Parathyroid adenoma (tissue), 2 donors: ENCODE results near the gene FGD3.

Experiments used
- H2AFZ ChIP-seq: fragments of 300-600 bp; sonication (generic); one replicate; pipeline ENCODE4 v1.7.0; 2017; ENCODE audit warnings: antibody characterized with exemption, mild to moderate bottlenecking
- H3K27ac ChIP-seq: fragments of 300-600 bp; sonication (generic); one replicate; pipeline ENCODE4 v1.7.0; 2017
- H3K27me3 ChIP-seq: fragments of 300-600 bp; sonication (generic); one replicate; pipeline ENCODE4 v1.7.0; 2017; ENCODE audit warnings: low read length; ENCODE audit not compliant: control insufficient read depth, insufficient read depth
- H3K36me3 ChIP-seq: fragments of 300-600 bp; sonication (generic); one replicate; pipeline ENCODE4 v1.7.0; 2017; ENCODE audit warnings: low read length; ENCODE audit not compliant: control insufficient read depth, insufficient read depth
- H3K4me1 ChIP-seq: fragments of 300-600 bp; sonication (generic); one replicate; pipeline ENCODE4 v1.7.0; 2017; ENCODE audit warnings: control low read depth
- H3K4me2 ChIP-seq: fragments of 300-600 bp; sonication (generic); one replicate; pipeline ENCODE4 v1.7.0; 2017; ENCODE audit warnings: low read length
- H3K4me3 ChIP-seq: fragments of 300-600 bp; sonication (generic); one replicate; pipeline ENCODE4 v1.7.0; 2017; ENCODE audit warnings: low read depth, low read length
- H3K79me2 ChIP-seq: fragments of 300-600 bp; sonication (generic); one replicate; pipeline ENCODE4 v1.7.0; 2017; ENCODE audit warnings: control low read depth
- H3K9ac ChIP-seq: fragments of 300-600 bp; sonication (generic); one replicate; pipeline ENCODE4 v1.7.0; 2017; ENCODE audit warnings: mild to moderate bottlenecking
- H3K9me3 ChIP-seq: fragments of 300-600 bp; sonication (generic); one replicate; pipeline ENCODE4 v1.7.0; 2017; ENCODE audit warnings: low read length; ENCODE audit not compliant: control insufficient read depth
- CTCF ChIP-seq: fragments of 300-600 bp; sonication (generic); IDR thresholded peaks from one replicate; pipeline ENCODE4 v1.7.0; 2017; ENCODE audit warnings: antibody characterized with exemption, mild to moderate bottlenecking
- donor health status: primary hyperparathyroidism.

Gene FGD3

DNA sequence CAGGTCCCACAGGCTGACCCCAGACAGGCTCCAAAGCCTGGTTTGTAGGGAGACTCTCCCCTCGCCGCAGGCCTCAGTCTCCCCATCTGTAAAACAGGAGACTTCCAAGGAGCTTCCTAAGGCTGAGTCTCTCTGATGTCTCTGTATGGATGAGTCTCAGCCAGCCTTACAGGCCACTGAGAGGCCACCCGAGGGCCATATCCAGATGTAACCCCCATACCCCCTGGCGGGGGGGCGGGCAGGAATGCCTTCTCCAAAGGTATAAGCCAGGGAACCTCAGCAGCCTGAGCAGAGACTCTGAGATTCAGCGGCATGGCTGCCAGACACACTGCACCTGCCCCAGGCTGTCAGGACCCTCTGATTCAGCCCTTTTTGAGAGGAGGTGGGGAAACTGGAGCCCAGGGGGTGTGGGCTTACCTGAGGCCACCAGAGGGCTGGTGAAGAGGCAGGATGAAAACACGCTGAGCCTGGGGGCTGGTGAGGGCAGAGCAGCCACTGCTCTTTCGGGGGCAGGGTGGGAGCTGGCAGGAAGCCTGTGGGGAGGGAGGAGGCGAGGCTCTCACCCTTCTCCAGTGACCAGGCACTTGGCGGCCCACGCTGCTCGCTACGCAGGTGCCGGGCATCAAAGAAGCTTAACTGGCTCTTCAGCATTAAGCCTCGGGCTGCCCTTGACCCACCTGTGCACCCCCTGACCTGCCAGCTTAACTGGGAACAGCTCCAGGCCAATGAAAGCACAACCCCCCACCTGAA is 105.6 kb downstream of the FGD3 start:
- no peak overlapping the region for H3K4me2 ChIP-seq
- H3K79me2 ChIP-seq = no peaks in the 10 kb centered on the region
- no peaks in the 10 kb centered on the region for H3K4me1 ChIP-seq
- no peak overlapping the region for H3K9ac ChIP-seq
- no peak for TF ChIP-seq CTCF
- H3K4me3 ChIP-seq = no peak overlapping the region
- no peaks in the 10 kb centered on the region for H3K9me3 ChIP-seq
- no peaks in the 10 kb centered on the region for H3K36me3 ChIP-seq
- H3K27me3 ChIP-seq = no peaks in the 10 kb centered on the region
- no peak overlapping the region for H2AFZ ChIP-seq
- no peak overlapping the region for H3K27ac ChIP-seq

DNA sequence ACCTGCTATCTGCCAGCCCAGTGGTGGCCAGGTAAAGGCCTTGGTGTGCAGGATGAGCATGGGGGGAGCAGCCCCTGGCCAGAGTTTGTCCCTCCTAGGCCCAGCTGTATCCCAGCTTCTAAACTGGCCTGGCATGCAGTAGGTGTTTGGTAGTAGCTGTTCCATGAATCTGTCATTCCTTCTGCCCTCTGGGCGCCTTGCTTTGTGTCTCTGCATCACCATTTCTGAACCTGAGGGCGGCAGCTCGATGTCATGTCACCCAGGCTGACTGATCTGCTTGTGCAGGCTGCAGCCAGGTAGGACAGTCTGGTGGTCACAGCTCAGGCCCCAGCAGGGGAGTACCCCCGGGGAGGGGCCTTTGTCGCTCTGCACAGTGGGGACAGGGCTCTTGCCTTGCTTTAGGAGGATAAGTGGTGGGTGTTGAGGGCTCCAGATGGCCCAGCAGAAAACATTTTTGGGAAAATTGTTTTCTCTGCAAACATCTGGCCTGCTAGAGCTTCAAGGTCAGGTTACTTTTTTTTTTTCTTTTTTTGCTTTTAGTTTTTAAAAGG is 106.5 kb downstream of the FGD3 start:
- no peak overlapping the region for H2AFZ ChIP-seq
- no peaks in the 10 kb centered on the region for H3K36me3 ChIP-seq
- no peaks in the 10 kb centered on the region for H3K4me1 ChIP-seq
- H3K9ac ChIP-seq = no peak overlapping the region
- no peaks in the 10 kb centered on the region for H3K79me2 ChIP-seq
- no peak overlapping the region for H3K27ac ChIP-seq
- no peaks in the 10 kb centered on the region for H3K27me3 ChIP-seq
- H3K9me3 ChIP-seq = no peaks in the 10 kb centered on the region
- TF ChIP-seq CTCF = no peak
- no peak overlapping the region for H3K4me3 ChIP-seq
- no peak overlapping the region for H3K4me2 ChIP-seq

DNA sequence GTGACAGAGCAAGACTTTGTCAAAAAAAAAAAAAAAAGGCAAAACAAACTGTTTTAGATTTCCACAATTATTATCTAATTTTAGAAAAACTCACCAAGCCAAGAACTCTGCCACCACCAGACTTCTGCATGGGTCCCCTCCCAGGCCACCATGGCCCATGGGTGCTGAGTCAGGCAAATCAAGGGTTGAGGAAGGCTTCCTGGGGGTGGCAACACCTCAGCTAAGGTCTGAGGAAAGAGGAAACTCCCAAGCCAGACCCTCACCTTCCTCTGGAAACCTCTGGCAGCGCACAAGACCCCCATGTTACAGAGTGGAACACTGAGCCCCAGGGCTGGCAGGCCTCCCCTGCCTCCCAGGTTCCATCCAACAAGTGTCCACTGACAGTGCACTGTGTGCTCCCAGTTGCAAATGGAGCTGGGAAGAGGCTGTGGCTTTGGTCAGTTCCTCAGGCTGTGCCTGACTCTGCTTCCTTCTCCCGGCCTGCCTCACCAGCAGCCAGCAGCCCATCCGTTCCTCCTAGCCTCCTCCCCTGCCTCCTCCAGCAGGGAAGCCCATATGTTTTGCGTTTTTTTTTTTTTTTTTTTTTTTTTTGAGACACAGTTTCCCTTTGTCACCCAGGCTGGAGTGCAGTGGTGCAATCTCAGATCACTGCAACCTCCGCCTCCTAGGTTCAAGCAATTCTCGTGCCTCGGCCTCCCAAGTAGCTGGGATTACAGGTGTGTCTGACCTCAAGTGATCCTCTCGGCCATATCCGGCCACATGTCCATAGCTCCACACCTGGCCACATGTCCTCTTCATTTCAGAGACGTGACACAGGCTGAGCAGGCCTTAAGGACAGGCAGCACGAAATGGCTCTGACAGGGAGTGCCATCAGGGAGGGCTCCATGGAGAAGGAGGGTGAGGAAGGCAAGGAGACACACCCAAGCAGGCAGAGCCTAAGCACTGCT is 107.7 kb downstream of the FGD3 start:
- no peak overlapping the region for H2AFZ ChIP-seq
- H3K27ac ChIP-seq = no peak overlapping the region
- no peaks in the 10 kb centered on the region for H3K9me3 ChIP-seq

DNA sequence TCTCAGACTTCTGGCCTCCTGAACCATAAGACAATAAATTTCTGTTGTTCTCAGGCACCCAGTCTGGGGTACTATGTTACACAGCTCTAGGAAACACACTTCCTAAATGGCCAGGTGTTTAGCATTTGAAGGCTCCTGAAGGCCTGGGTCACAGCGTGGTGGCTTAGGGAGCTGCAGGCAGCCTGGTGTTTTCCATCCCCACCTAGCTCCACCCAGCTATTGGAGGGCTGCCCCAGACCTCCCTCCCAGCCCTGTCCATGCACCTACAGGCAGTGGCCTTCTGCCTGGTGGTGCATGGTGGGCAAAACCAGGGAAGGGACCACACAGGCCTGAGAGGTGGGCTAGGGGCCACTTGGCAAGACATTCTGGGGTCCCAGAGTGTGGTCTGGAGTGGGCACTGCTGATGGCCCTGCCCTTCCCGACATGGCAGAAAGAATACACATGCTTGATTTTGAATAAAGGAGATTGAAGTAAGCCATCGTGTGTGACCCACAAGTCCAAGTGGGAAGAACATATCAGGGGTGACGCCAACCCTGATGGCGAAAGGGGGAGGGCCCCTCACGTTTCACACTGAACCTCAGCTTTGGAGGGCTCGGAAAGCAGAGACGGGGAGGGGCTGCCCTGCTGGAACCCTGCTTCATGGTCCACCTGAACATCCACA is 109.8 kb downstream of the FGD3 start:
- no peak overlapping the region for H3K9ac ChIP-seq
- no peaks in the 10 kb centered on the region for H3K27me3 ChIP-seq
- H3K9me3 ChIP-seq = no peaks in the 10 kb centered on the region
- H2AFZ ChIP-seq = no peak overlapping the region
- H3K4me2 ChIP-seq = no peak overlapping the region
- no peak for TF ChIP-seq CTCF
- no peaks in the 10 kb centered on the region for H3K4me1 ChIP-seq
- H3K4me3 ChIP-seq = no peak overlapping the region
- no peaks in the 10 kb centered on the region for H3K36me3 ChIP-seq
- no peaks in the 10 kb centered on the region for H3K79me2 ChIP-seq
- H3K27ac ChIP-seq = no peak overlapping the region

More for the DNA sequence above, 107.7 kb downstream of the FGD3 start:
- H3K4me1 ChIP-seq = no peaks in the 10 kb centered on the region
- no peak overlapping the region for H3K4me2 ChIP-seq
- TF ChIP-seq CTCF = no peak
- no peaks in the 10 kb centered on the region for H3K36me3 ChIP-seq
- no peak overlapping the region for H3K4me3 ChIP-seq
- H3K79me2 ChIP-seq = no peaks in the 10 kb centered on the region
- H3K9ac ChIP-seq = no peak overlapping the region
- H3K27me3 ChIP-seq = no peaks in the 10 kb centered on the region
